ENCODE measurements around the gene GLI3. TPM values are rescaled to one million over a fixed set of nuclear protein-coding genes. Genes with fewer than 3 reads are reported as not detected.

GLI3 gene
- polyA plus RNA-seq, 1 of the 3 experiments (the other 2 are of a cell fraction): 0.08 TPM

GRCh38 chr7:42100156-42100508 lies 136.9 kb downstream of the GLI3 start:
- no peak overlapping the region for H2AFZ ChIP-seq (ENCODE audit: low read depth)
- no peaks in the 10 kb centered on the region for H4K20me1 ChIP-seq (ENCODE audit: insufficient read depth)
- no peak overlapping the region for H3K27ac ChIP-seq (ENCODE audit: low read depth in 2 of 2, low read length in 1 of 2)
- no peak for TF ChIP-seq RXRA (IDR thresholded peaks at IDR 0.05; ENCODE audit: borderline replicate concordance, low read depth)
- no peak for TF ChIP-seq NRF1 (IDR thresholded peaks at IDR 0.05; ENCODE audit: low read depth, low read length)
- TF ChIP-seq IRF3 (IDR thresholded peaks at IDR 0.05; ENCODE audit: low read depth, low read length): no peak
- TF ChIP-seq EP300 (IDR thresholded peaks at IDR 0.05; ENCODE audit: borderline replicate concordance in 1 of 2, low read depth in 1 of 2, low read length in 1 of 2): no peak
- TF ChIP-seq RCOR1 (IDR thresholded peaks at IDR 0.05; ENCODE audit: low read length): no peak
- no peak for DNase-seq
- no peaks in the 10 kb centered on the region; a peak in 1 of 4 replicates for H3K4me1 ChIP-seq (ENCODE audit: control insufficient read depth in 1 of 2, insufficient read depth in 2 of 2, low read depth in 1 of 2, low read length in 1 of 2)
- H3F3A ChIP-seq (replicated peaks; ENCODE audit: insufficient read depth): no peaks in the 10 kb centered on the region
- H3K9me3 ChIP-seq: no peaks in the 10 kb centered on the region
- no peaks in the 10 kb centered on the region for H3K79me2 ChIP-seq (ENCODE audit: insufficient read depth)
- no peak overlapping the region for H3K4me3 ChIP-seq (ENCODE audit: low read depth in 2 of 2, low read length in 1 of 2)
- H3K36me3 ChIP-seq (replicated peaks in 1 of 2; ENCODE audit: control insufficient read depth in 1 of 2, insufficient read depth in 2 of 2, low read length in 1 of 2): no peaks in the 10 kb centered on the region
- CTCF ChIA-PET: no interaction called here
- H3K27me3 ChIP-seq (ENCODE audit: insufficient read depth): peaks cover 42% of the 10 kb centered on the region
- no peak overlapping the region for H3K4me2 ChIP-seq
- H3K9ac ChIP-seq: no peak overlapping the region
- 8% methylated on average over 2 of the region's 2 CpGs for WGBS (ENCODE audit: low lambda C conversion rate)
- POLR2A ChIA-PET: no interaction called here
- H3K9me2 ChIP-seq: no peaks in the 10 kb centered on the region

- Histone ChIP-seq H3K27me3 (ENCODE audit: insufficient read depth) (peaks cover 42% of the 10 kb centered on the region), H3K4me3 (ENCODE audit: low read depth in 2 of 2, low read length in 1 of 2) (no peak overlapping the region), H3K9ac (no peak overlapping the region), H3K36me3 (replicated peaks in 1 of 2; ENCODE audit: control insufficient read depth in 1 of 2, insufficient read depth in 2 of 2, low read length in 1 of 2) (no peaks in the 10 kb centered on the region), H3K9me3 (no peaks in the 10 kb centered on the region), H3K9me2 (no peaks in the 10 kb centered on the region), H3F3A (replicated peaks; ENCODE audit: insufficient read depth) (no peaks in the 10 kb centered on the region), H3K4me2 (no peak overlapping the region), H3K4me1 (ENCODE audit: control insufficient read depth in 1 of 2, insufficient read depth in 2 of 2, low read depth in 1 of 2, low read length in 1 of 2) (no peaks in the 10 kb centered on the region; a peak in 1 of 4 replicates), H4K20me1 (ENCODE audit: insufficient read depth) (no peaks in the 10 kb centered on the region), H3K79me2 (ENCODE audit: insufficient read depth) (no peaks in the 10 kb centered on the region), H2AFZ (ENCODE audit: low read depth) (no peak overlapping the region), H3K27ac (ENCODE audit: low read depth in 2 of 2, low read length in 1 of 2) (no peak overlapping the region)
- 22% methylated on average over 8 of the region's 8 CpGs for WGBS (ENCODE audit: low lambda C conversion rate)
- no peak for DNase-seq
- ChIA-PET CTCF (interaction anchor here (1.2 kb wide), 1 partner anchor 159 kb away, joined by 4 read pairs; no protein-coding TSS in a partner anchor), POLR2A (no interaction called here)
- no peak for TF ChIP-seq SIN3A (IDR thresholded peaks at IDR 0.05; ENCODE audit: borderline replicate concordance, low read depth, low read length)
- no peak for TF ChIP-seq EZH2phosphoT487 (IDR thresholded peaks at IDR 0.05; ENCODE audit: borderline replicate concordance, low read depth)
- no peak for TF ChIP-seq ZBTB33 (IDR thresholded peaks at IDR 0.05; ENCODE audit: borderline replicate concordance, low read depth)
- no peak for TF ChIP-seq USF1 (IDR thresholded peaks at IDR 0.05; ENCODE audit: borderline replicate concordance, low read depth)
- no peak for TF ChIP-seq MEF2A (IDR thresholded peaks at IDR 0.05; ENCODE audit: borderline replicate concordance, low read depth)
- no peak for TF ChIP-seq TCF12 (IDR thresholded peaks at IDR 0.05)
- no peak for TF ChIP-seq ELF1 (IDR thresholded peaks at IDR 0.05)
- TF ChIP-seq NFIC (IDR thresholded peaks at IDR 0.05; ENCODE audit: borderline replicate concordance): no peak
- TF ChIP-seq RAD21 (IDR thresholded peaks at IDR 0.05; ENCODE audit: low read length): no peak
- no peak for TF ChIP-seq TAF1 (IDR thresholded peaks at IDR 0.05; ENCODE audit: borderline replicate concordance, low read depth, low read length)
- no peak for TF ChIP-seq IRF3 (IDR thresholded peaks at IDR 0.05; ENCODE audit: low read depth, low read length)
- no peak for TF ChIP-seq GATA2 (CRISPR knock-in tag; IDR thresholded peaks at IDR 0.05)
- no peak for TF ChIP-seq YY1 (IDR thresholded peaks at IDR 0.05; ENCODE audit: low read depth)
These were observed 137.4 kb downstream of the GLI3 start for GRCh38 chr7:42099470-42100155.

All from SK-N-SH (cell line).